A549 treated with ZK216348 at 1 μM for 4 hours (cell line): Measurements from ENCODE around the gene SUGP1. TPM values are rescaled to one million over a fixed set of nuclear protein-coding genes. Genes with fewer than 3 reads are reported as not detected.

Experiments
- total RNA-seq: library from RNA; stranded (reverse); fragments of 200-300 nt; extraction: Qiagen RNA extraction; gene quantifications from 5 replicates; pipeline ENCODE4 v1.2.3, GENCODE V29; 2022; ENCODE audit warnings: low read depth

SUGP1 gene, protein sequence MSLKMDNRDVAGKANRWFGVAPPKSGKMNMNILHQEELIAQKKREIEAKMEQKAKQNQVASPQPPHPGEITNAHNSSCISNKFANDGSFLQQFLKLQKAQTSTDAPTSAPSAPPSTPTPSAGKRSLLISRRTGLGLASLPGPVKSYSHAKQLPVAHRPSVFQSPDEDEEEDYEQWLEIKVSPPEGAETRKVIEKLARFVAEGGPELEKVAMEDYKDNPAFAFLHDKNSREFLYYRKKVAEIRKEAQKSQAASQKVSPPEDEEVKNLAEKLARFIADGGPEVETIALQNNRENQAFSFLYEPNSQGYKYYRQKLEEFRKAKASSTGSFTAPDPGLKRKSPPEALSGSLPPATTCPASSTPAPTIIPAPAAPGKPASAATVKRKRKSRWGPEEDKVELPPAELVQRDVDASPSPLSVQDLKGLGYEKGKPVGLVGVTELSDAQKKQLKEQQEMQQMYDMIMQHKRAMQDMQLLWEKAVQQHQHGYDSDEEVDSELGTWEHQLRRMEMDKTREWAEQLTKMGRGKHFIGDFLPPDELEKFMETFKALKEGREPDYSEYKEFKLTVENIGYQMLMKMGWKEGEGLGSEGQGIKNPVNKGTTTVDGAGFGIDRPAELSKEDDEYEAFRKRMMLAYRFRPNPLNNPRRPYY
- total RNA-seq = 25.3 to 34.4 TPM (median 26.8 TPM) in 5 replicates

DNA sequence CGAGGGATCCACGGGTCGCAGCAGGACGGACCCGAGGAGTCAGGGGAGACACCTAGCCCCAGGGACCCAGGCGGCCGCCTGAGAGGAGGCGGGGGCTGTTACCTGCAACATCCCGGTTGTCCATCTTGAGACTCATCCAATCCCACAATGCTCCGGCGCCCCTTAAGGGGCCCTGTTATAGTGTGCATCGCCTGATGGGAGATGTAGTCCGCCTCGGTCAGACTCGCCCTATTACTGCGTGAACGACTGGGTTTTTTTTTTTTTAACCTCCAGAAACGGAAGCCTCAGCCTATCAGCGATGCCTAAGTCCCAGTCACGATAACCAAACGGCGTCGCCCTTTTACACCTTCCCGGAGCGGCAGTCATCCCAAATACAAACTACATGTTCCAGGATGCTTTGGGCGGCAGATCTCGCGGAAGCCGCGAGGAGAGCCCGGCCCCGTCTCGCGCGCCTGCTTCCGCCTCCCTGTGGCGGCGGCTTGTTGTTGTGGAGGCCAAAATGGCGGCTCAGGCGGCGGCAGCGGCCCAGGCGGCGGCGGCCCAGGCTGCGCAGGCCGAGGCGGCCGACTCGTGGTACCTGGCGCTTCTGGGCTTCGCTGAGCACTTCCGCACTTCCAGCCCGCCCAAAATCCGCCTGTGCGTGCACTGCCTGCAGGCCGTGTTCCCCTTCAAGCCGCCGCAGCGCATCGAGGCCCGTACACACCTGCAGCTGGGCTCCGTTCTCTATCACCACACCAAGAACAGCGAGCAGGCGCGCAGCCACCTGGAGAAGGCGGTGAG, at the start of gene SUGP1, which contains the start of gene MAU2:
Gene SUGP1, minus strand, starts transcription at position 149 of the 780 bp plus-strand sequence. Its CDS starts 13 bp downstream, at position 136.
Gene MAU2, plus strand, starts transcription at position 469 of the 780 bp plus-strand sequence. Its CDS starts 31 bp downstream, at position 500.

Other genes starting within 250 kb of the SUGP1 start
- gene TMEM161A, start 182.0 kb downstream of the SUGP1 start, total RNA-seq = 11.6 to 27.0 TPM (median 24.9 TPM) in 5 replicates
- 0.15 to 0.82 TPM (median 0.63 TPM) in 5 replicates for gene MEF2B, start 150.2 kb downstream of the SUGP1 start, total RNA-seq
- 9.2 to 12.7 TPM (median 11.5 TPM) in 5 replicates for gene BORCS8, start 128.4 kb downstream of the SUGP1 start, total RNA-seq
- 26.4 to 47.2 TPM (median 43.9 TPM) in 5 replicates for gene RFXANK, start 128.3 kb downstream of the SUGP1 start, total RNA-seq
- 26.5 to 31.8 TPM (median 30.6 TPM) in 5 replicates for gene NR2C2AP, start 117.1 kb downstream of the SUGP1 start, total RNA-seq
- gene NCAN, start 108.6 kb downstream of the SUGP1 start, total RNA-seq = 0.02 TPM in 1 of 5 replicates, not detected in the others
- 0.33 to 2.2 TPM (median 0.50 TPM) in 5 replicates for gene TM6SF2, start 47.2 kb downstream of the SUGP1 start, total RNA-seq
- 7.4 to 16.0 TPM (median 14.3 TPM) in 5 replicates for gene MAU2, start 320 bp upstream of the SUGP1 start, total RNA-seq
- gene GATAD2A, start 85.2 kb upstream of the SUGP1 start, total RNA-seq = 31.9 to 50.8 TPM (median 43.6 TPM) in 5 replicates
- gene TSSK6, start 195.0 kb upstream of the SUGP1 start, total RNA-seq = 0.31 to 2.0 TPM (median 1.7 TPM) in 5 replicates
- gene NDUFA13, start 195.7 kb upstream of the SUGP1 start, total RNA-seq = 139 to 195 TPM (median 160 TPM) in 5 replicates
- 1.9 to 4.4 TPM (median 3.8 TPM) in 5 replicates for gene YJEFN3, start 208.4 kb upstream of the SUGP1 start, total RNA-seq
- gene CILP2, start 217.8 kb upstream of the SUGP1 start, total RNA-seq = 0.28 to 0.46 TPM (median 0.37 TPM) in 4 of 5 replicates, not detected in the other